ENCODE measurements around the gene SOX10.

SOX10 gene

DNA sequence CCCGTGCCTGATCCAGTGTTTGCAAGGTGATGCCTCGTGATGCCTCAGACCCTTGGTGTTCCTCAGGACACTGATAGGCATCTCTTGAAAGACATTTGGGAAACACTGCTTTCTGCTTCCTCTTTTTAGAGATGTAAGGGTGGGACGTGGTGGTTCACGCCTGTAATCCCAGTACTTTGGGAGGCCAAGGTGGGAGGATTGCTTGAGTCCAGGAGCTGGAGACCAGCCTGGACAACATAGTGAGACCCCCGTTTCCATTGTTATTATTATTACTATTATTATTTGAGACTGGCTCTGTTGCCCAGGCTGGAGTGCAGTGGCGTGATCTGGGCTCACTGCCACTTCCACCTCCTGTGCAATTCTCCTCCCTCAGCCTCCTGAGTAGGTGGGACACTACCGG lies 6.5 kb upstream of the SOX10 start:
- no peak for DNase-seq (ENCODE audit: extremely low read depth, low read depth)
- TF ChIP-seq, protein P1, sequence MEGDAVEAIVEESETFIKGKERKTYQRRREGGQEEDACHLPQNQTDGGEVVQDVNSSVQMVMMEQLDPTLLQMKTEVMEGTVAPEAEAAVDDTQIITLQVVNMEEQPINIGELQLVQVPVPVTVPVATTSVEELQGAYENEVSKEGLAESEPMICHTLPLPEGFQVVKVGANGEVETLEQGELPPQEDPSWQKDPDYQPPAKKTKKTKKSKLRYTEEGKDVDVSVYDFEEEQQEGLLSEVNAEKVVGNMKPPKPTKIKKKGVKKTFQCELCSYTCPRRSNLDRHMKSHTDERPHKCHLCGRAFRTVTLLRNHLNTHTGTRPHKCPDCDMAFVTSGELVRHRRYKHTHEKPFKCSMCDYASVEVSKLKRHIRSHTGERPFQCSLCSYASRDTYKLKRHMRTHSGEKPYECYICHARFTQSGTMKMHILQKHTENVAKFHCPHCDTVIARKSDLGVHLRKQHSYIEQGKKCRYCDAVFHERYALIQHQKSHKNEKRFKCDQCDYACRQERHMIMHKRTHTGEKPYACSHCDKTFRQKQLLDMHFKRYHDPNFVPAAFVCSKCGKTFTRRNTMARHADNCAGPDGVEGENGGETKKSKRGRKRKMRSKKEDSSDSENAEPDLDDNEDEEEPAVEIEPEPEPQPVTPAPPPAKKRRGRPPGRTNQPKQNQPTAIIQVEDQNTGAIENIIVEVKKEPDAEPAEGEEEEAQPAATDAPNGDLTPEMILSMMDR (IDR thresholded peaks at IDR 0.05; ENCODE audit: low read depth, low read length): no peak

DNA sequence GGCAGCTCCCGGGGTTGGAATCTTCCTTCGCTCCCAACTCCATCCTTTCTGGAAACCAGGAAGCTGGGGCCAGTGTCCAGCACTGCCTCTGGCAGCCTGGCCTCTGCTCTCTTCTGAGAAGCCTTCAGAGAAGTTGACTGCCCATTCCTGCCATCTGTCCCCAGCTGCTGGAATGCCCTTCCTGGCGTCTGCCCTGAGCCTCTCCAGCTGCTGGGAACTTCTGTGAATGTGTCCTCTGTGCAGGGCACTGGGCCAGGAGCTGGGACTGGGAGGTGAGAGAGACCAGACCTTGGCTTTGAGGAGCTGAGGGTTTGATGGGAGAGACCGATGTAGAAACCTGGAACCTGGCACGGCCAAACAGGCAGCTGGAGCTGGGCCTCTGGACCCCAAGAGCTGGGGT lies 5.9 kb upstream of the SOX10 start:
- DNase-seq (ENCODE audit: extremely low read depth, low read depth): no peak
- TF ChIP-seq, protein P1 (IDR thresholded peaks at IDR 0.05; ENCODE audit: low read depth, low read length): no peak

DNA sequence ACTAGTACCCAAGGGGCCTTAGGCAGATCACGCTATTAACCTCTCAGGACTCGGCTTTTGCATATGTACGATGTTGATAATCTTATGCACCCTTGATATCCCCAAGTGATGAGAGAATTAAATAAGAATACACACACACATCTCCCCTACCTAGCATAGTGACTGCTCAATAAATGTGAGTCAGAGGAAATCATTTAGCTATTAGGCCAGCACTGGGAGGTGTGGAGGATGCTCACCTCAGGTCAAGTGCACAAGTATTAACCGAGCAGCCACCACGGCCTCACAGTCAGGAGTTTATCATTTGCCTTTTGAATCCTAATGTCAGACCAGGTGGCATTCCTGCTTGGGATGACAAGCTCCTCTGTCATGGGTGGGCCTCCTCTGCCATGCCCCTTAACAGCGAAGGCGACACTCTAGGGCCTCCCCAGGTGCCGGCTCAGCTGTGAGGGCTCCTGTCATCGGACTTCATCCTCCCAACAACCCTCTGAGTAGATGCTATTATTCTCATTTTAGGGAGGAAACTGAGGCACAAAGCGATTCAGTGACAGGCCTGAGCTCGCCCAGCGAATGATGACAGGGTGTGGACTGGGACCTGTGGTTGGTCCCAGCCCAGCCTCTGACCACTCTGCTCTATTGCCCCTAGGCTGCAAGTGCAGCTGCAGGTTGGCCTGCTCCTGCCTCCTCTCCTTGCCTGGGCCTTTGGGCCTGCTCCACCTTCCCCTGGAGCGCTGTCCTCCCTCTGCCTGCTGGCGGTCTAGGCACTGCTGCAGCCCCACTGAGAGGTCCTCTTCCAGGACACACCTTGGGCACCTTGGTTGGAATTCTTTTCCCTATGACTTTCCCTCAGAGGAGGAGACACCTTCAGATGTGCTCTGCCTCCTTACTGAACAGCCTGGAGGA lies 5.0 kb upstream of the SOX10 start:
- no peak for DNase-seq (ENCODE audit: extremely low read depth, low read depth)
- TF ChIP-seq, protein P1 (IDR thresholded peaks at IDR 0.05; ENCODE audit: low read depth, low read length): no peak

DNA sequence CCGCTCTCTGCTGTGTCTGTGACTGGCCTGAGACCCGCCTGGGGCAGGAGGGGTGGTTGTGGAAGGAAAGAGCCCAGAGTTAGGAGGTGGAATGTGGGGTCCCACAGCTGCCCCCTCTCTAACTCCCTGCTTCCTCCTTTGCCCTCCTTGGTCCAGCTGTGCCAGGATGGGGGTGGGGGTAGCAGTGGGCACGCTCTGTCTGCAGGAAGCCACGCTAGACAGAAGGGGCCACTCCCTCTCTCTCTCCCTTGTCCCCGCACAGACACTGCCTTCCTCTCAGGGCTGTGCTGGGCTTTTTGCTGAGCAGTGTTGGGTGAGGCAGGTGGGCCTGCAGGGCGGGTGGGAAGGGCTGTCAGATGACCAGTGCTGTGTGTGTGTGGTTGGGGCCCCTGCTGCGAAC lies 2.0 kb upstream of the SOX10 start:
- DNase-seq (ENCODE audit: extremely low read depth, low read depth): no peak
- TF ChIP-seq, protein P1 (IDR thresholded peaks at IDR 0.05; ENCODE audit: low read depth, low read length): no peak

DNA sequence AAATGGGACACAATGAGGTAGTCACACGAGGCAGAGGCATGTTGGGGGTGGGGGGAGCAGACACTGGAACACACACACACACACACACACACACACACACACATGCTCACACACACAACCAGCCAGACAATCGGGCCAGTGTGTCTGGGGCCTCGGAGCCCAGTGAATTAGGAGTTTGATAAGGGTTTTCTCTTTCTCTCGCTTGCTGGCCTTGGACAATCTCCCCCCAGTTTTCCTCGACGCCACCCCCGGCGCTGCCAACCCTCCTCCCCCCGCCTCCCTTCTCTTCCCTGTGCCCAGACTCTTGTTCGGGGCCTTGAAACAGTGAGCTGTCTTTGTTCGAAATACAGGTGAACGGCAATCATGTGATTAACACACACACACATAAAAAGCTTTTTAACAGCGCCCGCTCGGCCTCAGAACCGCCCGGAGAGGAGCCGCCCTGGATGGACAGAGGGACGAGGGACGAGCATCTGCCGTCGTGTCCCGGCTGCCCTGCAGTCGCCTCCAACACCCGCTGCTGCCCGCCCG lies 1.5 kb upstream of the SOX10 start:
- TF ChIP-seq, protein P1 (IDR thresholded peaks at IDR 0.05; ENCODE audit: low read depth, low read length): no peak
- no peak for DNase-seq (ENCODE audit: extremely low read depth, low read depth)

DNA sequence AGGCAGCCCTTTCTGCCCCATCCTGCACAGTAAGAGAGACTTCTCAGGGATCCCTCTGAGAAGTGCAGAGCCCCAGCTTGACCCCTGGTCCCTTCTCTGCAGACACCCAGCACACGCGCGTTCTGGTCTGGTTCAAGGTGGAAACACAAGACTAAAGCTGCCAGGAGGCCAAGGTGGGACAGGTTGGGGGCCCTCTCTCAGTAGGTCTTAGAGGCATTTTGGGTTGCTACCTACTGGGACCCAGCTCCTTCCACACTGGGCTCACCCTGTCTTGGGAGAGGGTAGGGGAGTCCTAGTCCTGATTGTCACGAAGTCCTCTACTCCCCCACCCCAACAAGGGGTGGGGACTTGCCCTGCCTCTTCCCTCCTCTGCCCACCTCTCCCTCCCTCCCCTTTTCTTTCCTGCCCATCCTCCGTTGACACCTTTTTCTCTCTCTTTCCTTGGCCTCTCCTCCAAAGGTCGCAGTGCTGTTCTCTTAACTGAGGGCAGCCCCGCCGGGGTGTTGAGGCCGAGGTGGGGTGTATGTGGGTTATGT lies 763 bp upstream of the SOX10 start:
- DNase-seq (ENCODE audit: extremely low read depth, low read depth): no peak
- TF ChIP-seq, protein P1 (IDR thresholded peaks at IDR 0.05; ENCODE audit: low read depth, low read length): no peak
